Upper lobe of left lung (tissue), 4 donors: Measurements from ENCODE around the gene ARTN.

ENCODE experiments used
- CTCF ChIP-seq, 6 experiments: fragments of 450-650 bp in 4 of 6; fragments of 200-600 bp in 2 of 6; sonication (generic) in 2 of 6; IDR thresholded peaks; one replicate each; pipeline ENCODE4 v1.5.1; 2016 to 2019; ENCODE audit warnings: antibody characterized with exemption in 6 of 6
- POLR2A ChIP-seq, 4 donors: fragments of 450-650 bp; IDR thresholded peaks; one replicate each; pipeline ENCODE4 v1.5.1; 2016 to 2017; ENCODE audit warnings: antibody characterized with exemption in 4 of 4, mild to moderate bottlenecking in 2 of 4

GRCh38 chr1:43934101-43934985 is 742 bp downstream of the ARTN start:
- peak; percentile 82 to 87 (median 84) for TF ChIP-seq CTCF (IDR thresholded peaks at IDR 0.05)
- no peak for TF ChIP-seq POLR2A (IDR thresholded peaks at IDR 0.05)
